ENCODE results near the gene TBC1D5. TPM values are rescaled to one million over a fixed set of nuclear protein-coding genes. Genes with fewer than 3 reads are reported as not detected.
"Not testable (repeated sequence)": the region's sequence is repeated elsewhere in the genome, so short reads cannot be mapped to it uniquely, and the experiment has no call there.

The TBC1D5 gene
- total and polyA plus RNA-seq, 5 donors from 2014 or later = 27.6 to 61.6 (median 36.4) TPM

- H3K4me3 ChIP-seq (ENCODE audit: low read depth, low read length) = no peak overlapping the region
- Mint-ChIP-seq H3K4me3 (no peak overlapping the region), H3K4me1 (peaks cover 11 to 29% (median 21%) of the 10 kb centered on the region in 4 donors), H3K9me3 (peaks cover 0 to 2% (median 0%) of the 10 kb centered on the region in 7 donors), H3K27ac (no peak overlapping the region), H3K27me3 (no peaks in the 10 kb centered on the region), H3K36me3 (peaks cover 9% of the 10 kb centered on the region)
- H3K36me3 ChIP-seq (ENCODE audit: control insufficient read depth, insufficient read depth, low read length) = no peaks in the 10 kb centered on the region
- H3K27me3 ChIP-seq (ENCODE audit: control insufficient read depth, insufficient read depth, low read length) = no peaks in the 10 kb centered on the region
- ATAC-seq (ENCODE audit: low read depth in 2 of 2) (no peak), DNase-seq (peak in 1 of 3 donors; percentile 44)
- no peak overlapping the region for H3K27ac ChIP-seq (ENCODE audit: insufficient read depth, low read length, poor library complexity, severe bottlenecking)
- H3K9me3 ChIP-seq (ENCODE audit: control insufficient read depth in 2 of 2, low read length in 2 of 2) = no peaks in the 10 kb centered on the region
- no peaks in the 10 kb centered on the region for H3K4me1 ChIP-seq (ENCODE audit: control insufficient read depth, insufficient read depth, low read length, poor library complexity, severe bottlenecking)
These were observed 109.9 kb downstream of the TBC1D5 start for GRCh38 chr3:17632401-17633100.

- no peaks in the 10 kb centered on the region for H3K36me3 ChIP-seq (ENCODE audit: control insufficient read depth, insufficient read depth, low read length)
- Mint-ChIP-seq H3K36me3 (peaks cover 9% of the 10 kb centered on the region), H3K4me3 (no peak overlapping the region), H3K9me3 (peaks cover 0 to 2% (median 0%) of the 10 kb centered on the region in 7 donors), H3K4me1 (peaks cover 21 to 37% (median 30%) of the 10 kb centered on the region in 4 donors), H3K27me3 (no peaks in the 10 kb centered on the region), H3K27ac (no peak overlapping the region)
- H3K27ac ChIP-seq (ENCODE audit: insufficient read depth, low read length, poor library complexity, severe bottlenecking) = no peak overlapping the region
- no peak overlapping the region for H3K4me3 ChIP-seq (ENCODE audit: low read depth, low read length)
- no peak for ATAC-seq (ENCODE audit: low read depth in 2 of 2)
- H3K9me3 ChIP-seq (ENCODE audit: control insufficient read depth in 2 of 2, low read length in 2 of 2) = no peaks in the 10 kb centered on the region
- H3K4me1 ChIP-seq (ENCODE audit: control insufficient read depth, insufficient read depth, low read length, poor library complexity, severe bottlenecking) = peaks cover 4% of the 10 kb centered on the region
- H3K27me3 ChIP-seq (ENCODE audit: control insufficient read depth, insufficient read depth, low read length) = no peaks in the 10 kb centered on the region
- no peak for DNase-seq
These were observed 110.8 kb downstream of the TBC1D5 start for GRCh38 chr3:17631609-17632008.

GRCh38 chr3:17629400-17629799 is 113.0 kb downstream of the TBC1D5 start:
- ATAC-seq (ENCODE audit: low read depth in 2 of 2) (no peak), DNase-seq (no peak)

GRCh38 chr3:17626395-17626794 is 116.0 kb downstream of the TBC1D5 start:
- H3K4me1 ChIP-seq (ENCODE audit: control insufficient read depth, insufficient read depth, low read length, poor library complexity, severe bottlenecking) = peaks cover 11% of the 10 kb centered on the region
- peak overlapping the region in 1 of 3 donors; percentile 20 for H3K27ac Mint-ChIP-seq

More at GRCh38 chr3:17629400-17629799, 113.0 kb downstream of the TBC1D5 start:
- H3K36me3 Mint-ChIP-seq = peaks cover 9% of the 10 kb centered on the region
- no peaks in the 10 kb centered on the region for H3K27me3 Mint-ChIP-seq
- Histone ChIP-seq H3K4me1 (ENCODE audit: control insufficient read depth, insufficient read depth, low read length, poor library complexity, severe bottlenecking) (peaks cover 11% of the 10 kb centered on the region), H3K4me3 (ENCODE audit: low read depth, low read length) (no peak overlapping the region), H3K27ac (ENCODE audit: insufficient read depth, low read length, poor library complexity, severe bottlenecking) (no peak overlapping the region), H3K36me3 (ENCODE audit: control insufficient read depth, insufficient read depth, low read length) (no peaks in the 10 kb centered on the region), H3K27me3 (ENCODE audit: control insufficient read depth, insufficient read depth, low read length) (no peaks in the 10 kb centered on the region), H3K9me3 (ENCODE audit: control insufficient read depth in 2 of 2, low read length in 2 of 2) (no peaks in the 10 kb centered on the region)
- peak overlapping the region in 1 of 3 donors; percentile 21 for H3K27ac Mint-ChIP-seq
- no peak overlapping the region for H3K4me3 Mint-ChIP-seq
- H3K4me1 Mint-ChIP-seq = peaks cover 21 to 40% (median 32%) of the 10 kb centered on the region in 4 donors
- no peaks in the 10 kb centered on the region for H3K9me3 Mint-ChIP-seq

GRCh38 chr3:17625133-17625532 is 117.3 kb downstream of the TBC1D5 start:
- no peak overlapping the region for H3K27ac Mint-ChIP-seq
- H3K27me3 ChIP-seq (ENCODE audit: control insufficient read depth, insufficient read depth, low read length) = no peaks in the 10 kb centered on the region
- H3K9me3 Mint-ChIP-seq = no peaks in the 10 kb centered on the region
- no peaks in the 10 kb centered on the region for H3K9me3 ChIP-seq (ENCODE audit: control insufficient read depth in 2 of 2, low read length in 2 of 2)
- peaks cover 15 to 25% (median 20%) of the 10 kb centered on the region in 4 donors for H3K4me1 Mint-ChIP-seq
- H3K27ac ChIP-seq (ENCODE audit: insufficient read depth, low read length, poor library complexity, severe bottlenecking) = no peak overlapping the region
- H3K27me3 Mint-ChIP-seq = no peaks in the 10 kb centered on the region
- H3K36me3 ChIP-seq (ENCODE audit: control insufficient read depth, insufficient read depth, low read length) = peaks cover 5% of the 10 kb centered on the region
- peaks cover 19% of the 10 kb centered on the region for H3K36me3 Mint-ChIP-seq
- H3K4me3 Mint-ChIP-seq = no peak overlapping the region
- ATAC-seq (ENCODE audit: low read depth in 2 of 2) (no peak), DNase-seq (no peak)
- H3K4me1 ChIP-seq (ENCODE audit: control insufficient read depth, insufficient read depth, low read length, poor library complexity, severe bottlenecking) = peaks cover 11% of the 10 kb centered on the region
- no peak overlapping the region for H3K4me3 ChIP-seq (ENCODE audit: low read depth, low read length)

More at GRCh38 chr3:17626395-17626794, 116.0 kb downstream of the TBC1D5 start:
- Histone ChIP-seq H3K36me3 (ENCODE audit: control insufficient read depth, insufficient read depth, low read length) (peaks cover 5% of the 10 kb centered on the region), H3K27ac (ENCODE audit: insufficient read depth, low read length, poor library complexity, severe bottlenecking) (no peak overlapping the region), H3K27me3 (ENCODE audit: control insufficient read depth, insufficient read depth, low read length) (no peaks in the 10 kb centered on the region), H3K9me3 (ENCODE audit: control insufficient read depth in 2 of 2, low read length in 2 of 2) (no peaks in the 10 kb centered on the region), H3K4me3 (ENCODE audit: low read depth, low read length) (no peak overlapping the region)
- H3K36me3 Mint-ChIP-seq = peaks cover 19% of the 10 kb centered on the region
- DNase-seq = no peak
- H3K27me3 Mint-ChIP-seq = no peaks in the 10 kb centered on the region
- H3K9me3 Mint-ChIP-seq = no peaks in the 10 kb centered on the region
- H3K4me3 Mint-ChIP-seq = peak overlapping the region in 2 of 4 donors; percentile 6 to 20
- H3K4me1 Mint-ChIP-seq = peaks cover 15 to 29% (median 22%) of the 10 kb centered on the region in 4 donors
- ATAC-seq (ENCODE audit: low read depth in 2 of 2) = no peak

GRCh38 chr3:17623464-17623863 is 119.0 kb downstream of the TBC1D5 start:
- no peak for ATAC-seq (ENCODE audit: low read depth in 2 of 2)

GRCh38 chr3:17619968-17620367 is 122.5 kb downstream of the TBC1D5 start:
- Histone ChIP-seq H3K27me3 (ENCODE audit: control insufficient read depth, insufficient read depth, low read length) (no peaks in the 10 kb centered on the region), H3K9me3 (ENCODE audit: control insufficient read depth in 2 of 2, low read length in 2 of 2) (no peaks in the 10 kb centered on the region), H3K27ac (ENCODE audit: insufficient read depth, low read length, poor library complexity, severe bottlenecking) (no peak overlapping the region), H3K4me3 (ENCODE audit: low read depth, low read length) (no peak overlapping the region), H3K4me1 (ENCODE audit: control insufficient read depth, insufficient read depth, low read length, poor library complexity, severe bottlenecking) (no peaks in the 10 kb centered on the region), H3K36me3 (ENCODE audit: control insufficient read depth, insufficient read depth, low read length) (peaks cover 8% of the 10 kb centered on the region)
- Mint-ChIP-seq H3K27me3 (no peaks in the 10 kb centered on the region), H3K36me3 (peaks cover 57% of the 10 kb centered on the region), H3K27ac (no peak overlapping the region), H3K4me3 (no peak overlapping the region), H3K4me1 (peaks cover 0 to 5% (median 0%) of the 10 kb centered on the region in 4 donors), H3K9me3 (peaks cover 0 to 5% (median under 1%) of the 10 kb centered on the region in 7 donors)
- ATAC-seq (ENCODE audit: low read depth in 2 of 2) (no peak), DNase-seq (no peak)

More at GRCh38 chr3:17623464-17623863, 119.0 kb downstream of the TBC1D5 start:
- Mint-ChIP-seq H3K9me3 (no peaks in the 10 kb centered on the region), H3K36me3 (peaks cover 33% of the 10 kb centered on the region), H3K27ac (no peak overlapping the region), H3K27me3 (no peaks in the 10 kb centered on the region), H3K4me3 (no peak overlapping the region), H3K4me1 (peaks cover 14 to 19% (median 16%) of the 10 kb centered on the region in 4 donors)
- Histone ChIP-seq H3K9me3 (ENCODE audit: control insufficient read depth in 2 of 2, low read length in 2 of 2) (no peaks in the 10 kb centered on the region), H3K27me3 (ENCODE audit: control insufficient read depth, insufficient read depth, low read length) (no peaks in the 10 kb centered on the region), H3K27ac (ENCODE audit: insufficient read depth, low read length, poor library complexity, severe bottlenecking) (no peak overlapping the region), H3K36me3 (ENCODE audit: control insufficient read depth, insufficient read depth, low read length) (peaks cover 5% of the 10 kb centered on the region), H3K4me3 (ENCODE audit: low read depth, low read length) (no peak overlapping the region), H3K4me1 (ENCODE audit: control insufficient read depth, insufficient read depth, low read length, poor library complexity, severe bottlenecking) (peaks cover 11% of the 10 kb centered on the region)
- no peak for DNase-seq

GRCh38 chr3:17613017-17613416 is 129.4 kb downstream of the TBC1D5 start:
- Mint-ChIP-seq H3K36me3 (peaks cover 44% of the 10 kb centered on the region), H3K9me3 (peaks cover 0 to 13% (median 5%) of the 10 kb centered on the region in 7 donors), H3K4me1 (peaks cover 0 to 11% (median 3%) of the 10 kb centered on the region in 4 donors)
- not testable (repeated sequence) for H3K4me3 ChIP-seq (ENCODE audit: low read depth, low read length); H3K27me3 ChIP-seq (ENCODE audit: control insufficient read depth, insufficient read depth, low read length); DNase-seq; ATAC-seq (ENCODE audit: low read depth in 2 of 2); H3K36me3 ChIP-seq (ENCODE audit: control insufficient read depth, insufficient read depth, low read length); H3K27me3 Mint-ChIP-seq; H3K9me3 ChIP-seq (ENCODE audit: control insufficient read depth in 2 of 2, low read length in 2 of 2); H3K27ac ChIP-seq (ENCODE audit: insufficient read depth, low read length, poor library complexity, severe bottlenecking); H3K4me3 Mint-ChIP-seq; H3K27ac Mint-ChIP-seq; H3K4me1 ChIP-seq (ENCODE audit: control insufficient read depth, insufficient read depth, low read length, poor library complexity, severe bottlenecking)

All from CD4-positive, CD25-positive, alpha-beta regulatory T cell (primary cell).